Prostate gland (tissue), 2 donors: ENCODE results near the gene CD46. TPM values are rescaled to one million over a fixed set of nuclear protein-coding genes. Genes with fewer than 3 reads are reported as not detected.
"Not testable (repeated sequence)": the region's sequence is repeated elsewhere in the genome, so short reads cannot be mapped to it uniquely, and the experiment has no call there.

ENCODE experiments used
- DNase-seq: peaks from one replicate; pipeline ENCODE4 v3.0.0-alpha.2; 2019; ENCODE audit warnings: low spot score
- H3K27ac ChIP-seq, 2 donors: fragments of 200-600 bp; sonication (generic); 2 replicates each; pipeline ENCODE4 v1.5.1; 2017 to 2019
- H3K27me3 ChIP-seq: fragments of 200-600 bp; sonication (generic); replicated peaks from 2 replicates; pipeline ENCODE4 v1.5.1; 2019; ENCODE audit not compliant: insufficient read depth
- H3K36me3 ChIP-seq, 2 donors: fragments of 200-600 bp; sonication (generic); 1 replicate in 1 of 2; 2 replicates in 1 of 2; pipeline versions ENCODE4 v1.5.1 to v1.8.1; 2017 to 2019
- H3K4me1 ChIP-seq: fragments of 200-600 bp; sonication (generic); replicated peaks from 2 replicates; pipeline ENCODE4 v1.5.1; 2019
- H3K4me3 ChIP-seq, 2 donors: fragments of 200-600 bp; sonication (generic); 2 replicates each; pipeline ENCODE4 v1.5.1; 2017 to 2019
- H3K9me3 ChIP-seq: fragments of 200-600 bp; sonication (generic); 2 replicates; pipeline ENCODE4 v1.5.1; 2017
- POLR2A ChIP-seq: fragments of 450-650 bp; IDR thresholded peaks from one replicate; pipeline ENCODE4 v1.6.1; 2016; ENCODE audit warnings: antibody characterized with exemption, mild to moderate bottlenecking
- POLR2AphosphoS5 ChIP-seq: sonication (generic); formaldehyde crosslinking; IDR thresholded peaks from one replicate; pipeline ENCODE4 v1.6.1; 2017; ENCODE audit warnings: antibody characterized with exemption
- WGBS: methylation state at CpG from one replicate; pipeline ENCODE4 v1.1.5; 2018; 5-methylcytosine and 5-hydroxymethylcytosine counted together
- intact Hi-C: fragments of 100-400 bp; cut with DNase I; formaldehyde crosslinking; loops from one replicate; pipeline ENCODE4 v1.14.2; 2022
- total RNA-seq, 2 donors: library from RNA; depleted of rRNA; stranded (reverse); fragments of >200 nt; gene quantifications; one replicate each; pipeline ENCODE4 v1.1.0, GENCODE V29; 2016
- TF ChIP-seq, protein P1 (sequence below), 4 experiments: fragments of 200-600 bp in 2 of 4; fragments of 450-650 bp in 2 of 4; sonication (generic) in 2 of 4; IDR thresholded peaks; 1 replicate in 3 of 4; 2 replicates in 1 of 4; pipeline ENCODE4 v1.5.1; 2016 to 2019; ENCODE audit warnings: antibody characterized with exemption in 4 of 4, mild to moderate bottlenecking in 2 of 4, moderate library complexity in 2 of 4

CD46 gene
- total RNA-seq, 2 donors from 2014 or later = 173 to 327 TPM

- intact Hi-C loops = no loop called here
- WGBS = 41% methylated on average over 2 of the region's 2 CpGs
- Histone ChIP-seq H3K27me3 (no peaks in the 10 kb centered on the region), H3K27ac (peak overlapping the region; percentile 46 to 56), H3K9me3 (no peaks in the 10 kb centered on the region), H3K4me3 (no peak overlapping the region), H3K4me1 (peaks cover 4% of the 10 kb centered on the region), H3K36me3 (no peaks in the 10 kb centered on the region)
- TF ChIP-seq POLR2A (no peak), POLR2AphosphoS5 (peak; percentile 39)
- no peak for DNase-seq
Observed at GRCh38 chr1:207748737-207749528, 2.9 kb upstream of the CD46 start.

GRCh38 chr1:207750631-207751305 is 1.1 kb upstream of the CD46 start:
- Histone ChIP-seq H3K4me3 (peak overlapping the region; percentile 73 to 95), H3K36me3 (no peaks in the 10 kb centered on the region), H3K27me3 (no peaks in the 10 kb centered on the region), H3K4me1 (peaks cover 4% of the 10 kb centered on the region), H3K9me3 (no peaks in the 10 kb centered on the region), H3K27ac (peak overlapping the region; percentile 95 to 97)
- intact Hi-C loops = loop anchor here (5.0 kb wide), 2 partner anchors 42 to 137 kb away; no protein-coding TSS in a partner anchor
- DNase-seq = no peak
- 37% methylated on average over 5 of the region's 5 CpGs for WGBS
- peak; percentile 64 for TF ChIP-seq POLR2AphosphoS5
- TF ChIP-seq, protein P1, sequence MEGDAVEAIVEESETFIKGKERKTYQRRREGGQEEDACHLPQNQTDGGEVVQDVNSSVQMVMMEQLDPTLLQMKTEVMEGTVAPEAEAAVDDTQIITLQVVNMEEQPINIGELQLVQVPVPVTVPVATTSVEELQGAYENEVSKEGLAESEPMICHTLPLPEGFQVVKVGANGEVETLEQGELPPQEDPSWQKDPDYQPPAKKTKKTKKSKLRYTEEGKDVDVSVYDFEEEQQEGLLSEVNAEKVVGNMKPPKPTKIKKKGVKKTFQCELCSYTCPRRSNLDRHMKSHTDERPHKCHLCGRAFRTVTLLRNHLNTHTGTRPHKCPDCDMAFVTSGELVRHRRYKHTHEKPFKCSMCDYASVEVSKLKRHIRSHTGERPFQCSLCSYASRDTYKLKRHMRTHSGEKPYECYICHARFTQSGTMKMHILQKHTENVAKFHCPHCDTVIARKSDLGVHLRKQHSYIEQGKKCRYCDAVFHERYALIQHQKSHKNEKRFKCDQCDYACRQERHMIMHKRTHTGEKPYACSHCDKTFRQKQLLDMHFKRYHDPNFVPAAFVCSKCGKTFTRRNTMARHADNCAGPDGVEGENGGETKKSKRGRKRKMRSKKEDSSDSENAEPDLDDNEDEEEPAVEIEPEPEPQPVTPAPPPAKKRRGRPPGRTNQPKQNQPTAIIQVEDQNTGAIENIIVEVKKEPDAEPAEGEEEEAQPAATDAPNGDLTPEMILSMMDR (IDR thresholded peaks at IDR 0.05) = no peak

DNA sequence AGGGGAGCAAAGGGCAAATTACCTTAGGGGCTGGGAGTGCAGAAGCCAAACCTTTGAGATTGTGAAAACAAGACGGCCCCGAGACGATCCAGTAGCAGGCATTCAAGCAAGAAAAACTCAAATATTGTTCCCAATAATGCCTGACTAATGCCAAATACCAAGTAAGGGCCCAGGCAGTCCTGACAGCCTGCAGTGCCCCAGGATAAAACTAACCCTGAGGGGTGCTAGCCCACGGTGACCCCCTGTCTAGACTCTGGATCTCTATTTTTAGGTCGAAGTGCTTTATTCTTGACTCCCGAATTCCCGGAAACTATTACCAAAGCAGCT is 428 bp upstream of the CD46 start:
- 2% methylated on average over 7 of the region's 7 CpGs for WGBS
- not testable (repeated sequence) for H3K4me1 ChIP-seq, H3K36me3 ChIP-seq, H3K27me3 ChIP-seq, DNase-seq, H3K9me3 ChIP-seq
- Histone ChIP-seq H3K4me3 (peak overlapping the region; percentile 73 to 95), H3K27ac (peak overlapping the region; percentile 95 to 97)
- intact Hi-C loops = loop anchor here (5.0 kb wide), 2 partner anchors 41 to 136 kb away; no protein-coding TSS in a partner anchor

- DNase-seq = no peak
- Histone ChIP-seq H3K4me3 (peak overlapping the region; percentile 73 to 95), H3K36me3 (no peaks in the 10 kb centered on the region), H3K27me3 (no peaks in the 10 kb centered on the region), H3K27ac (peak overlapping the region; percentile 95 to 97), H3K9me3 (no peaks in the 10 kb centered on the region), H3K4me1 (peaks cover 6% of the 10 kb centered on the region)
- intact Hi-C loops = loop anchor here (5.0 kb wide), 2 partner anchors 40 to 135 kb away; no protein-coding TSS in a partner anchor
- TF ChIP-seq POLR2AphosphoS5 (no peak), POLR2A (no peak)
- TF ChIP-seq, protein P1 (IDR thresholded peaks at IDR 0.05) = no peak
- WGBS = under 1% methylated on average over 30 of the region's 30 CpGs
Observed at GRCh38 chr1:207752456-207752998, 673 bp downstream of the CD46 start.

- Histone ChIP-seq H3K36me3 (no peaks in the 10 kb centered on the region), H3K4me3 (peak overlapping the region; percentile 73 to 95), H3K27me3 (no peaks in the 10 kb centered on the region), H3K4me1 (peaks cover 3% of the 10 kb centered on the region), H3K9me3 (no peaks in the 10 kb centered on the region), H3K27ac (peak overlapping the region; percentile 95 to 97)
- DNase-seq = no peak
- intact Hi-C loops = loop anchor here (5.0 kb wide), 2 partner anchors 39 to 134 kb away; no protein-coding TSS in a partner anchor
- WGBS = 54% methylated on average over 7 of the region's 7 CpGs
- TF ChIP-seq, protein P1 (IDR thresholded peaks at IDR 0.05) = no peak
- TF ChIP-seq POLR2A = no peak
- TF ChIP-seq POLR2AphosphoS5 = no peak
Observed at GRCh38 chr1:207753611-207754010, 1.8 kb downstream of the CD46 start.
